IPS DF 6.9 (cell line): ENCODE data around the gene CENPA.
"Not testable (repeated sequence)": the region's sequence is repeated elsewhere in the genome, so short reads cannot be mapped to it uniquely, and the experiment has no call there.

Experiments
- DNase-seq: peaks from one replicate; pipeline ENCODE4 v3.0.0-alpha.2; 2013; ENCODE audit warnings: low read depth, low spot score
- H3K27ac ChIP-seq: one replicate; pipeline ENCODE4 v1.5.1; 2013; ENCODE audit warnings: low read length, control low read depth
- H3K27me3 ChIP-seq: 2 replicates; pipeline ENCODE4 v1.6.1; 2013; ENCODE audit warnings: mild to moderate bottlenecking, low read length; ENCODE audit not compliant: control insufficient read depth, insufficient read depth
- H3K36me3 ChIP-seq: 2 replicates; pipeline ENCODE4 v1.6.1; 2013; ENCODE audit warnings: low read length; ENCODE audit not compliant: control insufficient read depth, insufficient read depth
- H3K4me1 ChIP-seq: 2 replicates; pipeline ENCODE4 v1.6.1; 2013; ENCODE audit warnings: low read length; ENCODE audit not compliant: control insufficient read depth, insufficient read depth
- H3K4me3 ChIP-seq: 2 replicates; pipeline ENCODE4 v1.5.1; 2013; ENCODE audit warnings: mild to moderate bottlenecking, low read length
- H3K9me3 ChIP-seq: 2 replicates; pipeline ENCODE4 v1.6.1; 2013; ENCODE audit warnings: low read length, inconsistent platforms; ENCODE audit not compliant: control insufficient read depth, insufficient read depth
- WGBS: extraction: QIAGEN DNeasy Blood & Tissue Kit; methylation state at CpG from one replicate; pipeline ENCODE4 v1.1.7; 2013; ENCODE audit warnings: mixed read lengths, missing lambda C conversion rate; ENCODE audit not compliant: insufficient read length, insufficient coverage; 5-methylcytosine and 5-hydroxymethylcytosine counted together

Gene CENPA

DNA sequence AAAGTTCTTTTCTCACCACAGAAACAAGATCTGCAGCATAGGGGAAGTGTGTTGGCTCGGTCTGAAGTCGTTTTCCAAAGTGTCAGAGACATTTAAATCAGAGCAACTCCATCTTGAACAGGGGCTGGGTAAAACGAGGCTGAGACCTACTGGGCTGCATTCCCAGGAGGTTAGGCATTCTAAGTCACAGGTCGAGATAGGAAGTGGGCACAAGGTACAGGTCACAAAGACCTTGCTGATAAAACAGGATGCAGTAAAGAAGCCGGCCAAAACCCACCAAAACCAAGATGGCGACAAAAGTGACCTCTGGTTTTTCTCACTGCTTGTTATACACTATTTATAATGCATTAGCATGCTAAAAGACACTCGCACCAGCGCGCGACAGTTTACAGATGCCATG, 24.9 kb upstream of the CENPA start:
- H3K4me1 ChIP-seq, DNase-seq, H3K27me3 ChIP-seq, H3K27ac ChIP-seq, H3K36me3 ChIP-seq, H3K9me3 ChIP-seq, H3K4me3 ChIP-seq: not testable (repeated sequence)
- WGBS, result no CpG with 5 or more reads among the region's 10 CpGs

DNA sequence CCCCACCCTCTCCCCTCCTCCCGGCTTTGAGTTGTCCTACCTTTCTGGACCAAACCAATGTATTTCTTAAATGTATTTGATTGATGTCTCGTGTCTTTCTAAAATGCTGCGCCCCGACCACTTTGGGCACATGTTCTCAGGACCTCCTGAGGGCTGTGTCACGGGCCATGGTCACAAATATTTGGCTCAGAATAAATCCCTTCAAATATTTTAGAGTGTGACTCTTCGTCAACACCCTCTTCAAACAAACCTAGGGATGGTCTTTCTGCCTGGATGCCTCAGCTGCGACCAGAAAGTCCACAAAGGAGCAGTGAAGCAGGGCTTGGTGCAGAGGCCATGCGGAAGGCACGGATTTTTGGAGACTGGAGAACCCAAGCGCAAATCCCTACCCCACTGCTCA, 22.8 kb upstream of the CENPA start:
- Histone ChIP-seq H3K4me3 (no peak overlapping the region), H3K27me3 (no peaks in the 10 kb centered on the region), H3K4me1 (peaks cover 6% of the 10 kb centered on the region), H3K36me3 (no peaks in the 10 kb centered on the region), H3K9me3 (no peaks in the 10 kb centered on the region), H3K27ac (no peak overlapping the region)
- WGBS, result no CpG with 5 or more reads among the region's 10 CpGs
- DNase-seq, result no peak

DNA sequence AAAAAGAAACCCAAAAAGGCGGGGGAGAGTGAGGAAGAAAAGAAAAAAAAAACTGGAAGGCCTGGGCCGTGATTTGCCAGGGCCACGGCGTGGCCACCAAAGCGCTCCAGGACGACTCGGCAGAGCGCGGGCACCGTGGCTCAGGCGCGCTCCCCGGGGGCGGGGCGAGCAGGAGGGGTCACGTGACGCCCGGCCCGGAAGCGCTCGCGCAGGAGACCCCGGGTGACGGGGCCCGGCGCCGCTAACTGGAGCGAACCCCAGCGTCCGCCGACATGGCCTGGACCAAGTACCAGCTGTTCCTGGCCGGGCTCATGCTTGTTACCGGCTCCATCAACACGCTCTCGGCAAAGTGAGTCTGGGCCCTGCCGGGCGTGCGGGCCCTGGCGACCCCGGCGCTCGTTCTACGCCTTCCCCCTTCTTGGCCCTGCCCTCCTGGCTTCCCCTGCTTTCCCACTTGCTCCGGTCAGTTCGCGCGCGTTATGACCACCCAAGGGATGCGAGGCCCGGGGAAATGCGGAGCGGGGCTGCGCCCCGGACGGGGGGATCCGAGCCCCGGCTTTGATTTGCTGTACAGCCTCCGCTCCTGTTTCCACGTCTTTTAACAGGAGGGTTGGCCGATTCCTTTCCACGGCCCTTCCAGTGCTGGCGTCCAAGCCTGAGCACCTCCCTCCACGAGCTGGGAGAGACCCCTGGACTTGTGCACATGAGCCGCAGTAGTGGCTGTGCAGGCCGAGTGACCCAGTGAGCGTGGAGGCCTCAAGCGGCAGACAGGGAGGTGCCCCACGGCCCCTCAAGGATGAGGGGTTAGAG, 21.6 kb upstream of the CENPA start, which contains the start of gene SLC35F6:
Gene SLC35F6 (plus strand): TSS at position 207 of the 810 bp plus-strand sequence. CDS start 66 bp downstream, at position 273.
- H3K4me1 ChIP-seq, result no peaks in the 10 kb centered on the region

DNA sequence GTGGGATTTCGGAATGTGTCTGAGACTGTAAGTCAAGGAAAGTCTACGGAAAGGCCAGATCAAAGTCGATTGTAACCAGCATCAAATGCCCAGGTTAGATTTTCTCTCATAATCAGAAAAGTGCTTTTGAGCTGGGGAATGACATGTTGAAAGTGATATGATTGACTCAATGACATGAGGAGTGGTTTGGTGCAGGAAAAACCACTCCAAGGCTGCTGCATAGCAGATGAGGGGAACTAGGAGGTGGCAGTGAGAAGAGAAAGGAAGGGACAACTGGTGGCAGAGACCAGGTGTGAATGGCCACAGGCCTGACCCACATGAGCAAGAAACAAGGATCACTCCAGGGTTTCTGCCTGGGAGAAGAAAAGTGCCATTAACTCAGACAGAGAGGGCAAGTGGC, 20.9 kb upstream of the CENPA start:
- Histone ChIP-seq H3K27me3 (no peaks in the 10 kb centered on the region), H3K9me3 (no peaks in the 10 kb centered on the region), H3K4me1 (no peaks in the 10 kb centered on the region), H3K36me3 (no peaks in the 10 kb centered on the region), H3K27ac (no peak overlapping the region), H3K4me3 (peak overlapping the region; percentile 92; the same call in 1 of the 2 replicates)
- WGBS, result no CpG with 5 or more reads among the region's 3 CpGs
- no peak for DNase-seq

More for the DNA sequence above, 21.6 kb upstream of the CENPA start, which contains the start of gene SLC35F6:
- Histone ChIP-seq H3K27me3 (no peaks in the 10 kb centered on the region), H3K36me3 (no peaks in the 10 kb centered on the region), H3K4me3 (peak within 1 kb of the TSS; percentile 92), H3K9me3 (no peaks in the 10 kb centered on the region), H3K27ac (no peak within 1 kb of the TSS)
- no peak for DNase-seq
- no CpG with 5 or more reads among the region's 68 CpGs for WGBS

DNA sequence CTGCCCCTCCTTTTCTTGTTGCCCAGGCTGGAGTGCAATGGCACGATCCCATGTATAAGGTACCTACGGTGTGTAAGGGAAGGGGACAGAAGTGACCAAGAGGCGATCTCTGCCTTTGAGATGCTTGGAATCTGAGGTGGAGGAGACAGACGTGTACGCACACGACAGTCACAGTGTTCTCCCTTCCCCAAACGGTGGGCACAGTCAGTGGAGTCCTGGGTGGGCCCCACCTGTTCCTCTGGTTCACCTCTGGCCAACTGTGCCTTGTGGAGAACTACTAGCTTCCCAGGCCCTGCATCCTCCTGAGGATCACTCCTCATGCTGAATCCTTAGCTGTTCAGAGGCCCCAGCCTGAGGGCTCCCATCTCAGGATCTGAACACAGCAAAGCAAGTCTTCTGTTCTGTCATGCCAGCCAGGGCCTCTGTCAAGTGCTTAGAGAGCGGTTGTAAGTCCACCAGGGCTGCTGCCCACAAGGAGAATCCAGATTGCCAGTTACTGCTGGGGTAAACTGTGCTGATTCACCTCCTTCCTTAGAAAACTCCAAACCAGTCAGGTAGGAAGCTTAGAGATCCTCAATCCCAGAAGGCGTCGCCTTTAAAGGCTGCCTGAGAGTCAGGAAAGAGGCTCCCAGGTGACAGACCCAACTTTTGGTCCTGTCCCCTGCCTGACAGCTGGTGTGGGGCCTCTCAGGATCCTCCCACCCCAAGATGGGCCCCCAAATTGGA, 20.2 kb upstream of the CENPA start:
- no peaks in the 10 kb centered on the region for H3K27me3 ChIP-seq
- no CpG with 5 or more reads among the region's 10 CpGs for WGBS
- no peak for DNase-seq
- no peak overlapping the region for H3K4me3 ChIP-seq
- H3K36me3 ChIP-seq, result no peaks in the 10 kb centered on the region
- H3K9me3 ChIP-seq, result no peaks in the 10 kb centered on the region
- no peaks in the 10 kb centered on the region for H3K4me1 ChIP-seq
- H3K27ac ChIP-seq, result no peak overlapping the region

DNA sequence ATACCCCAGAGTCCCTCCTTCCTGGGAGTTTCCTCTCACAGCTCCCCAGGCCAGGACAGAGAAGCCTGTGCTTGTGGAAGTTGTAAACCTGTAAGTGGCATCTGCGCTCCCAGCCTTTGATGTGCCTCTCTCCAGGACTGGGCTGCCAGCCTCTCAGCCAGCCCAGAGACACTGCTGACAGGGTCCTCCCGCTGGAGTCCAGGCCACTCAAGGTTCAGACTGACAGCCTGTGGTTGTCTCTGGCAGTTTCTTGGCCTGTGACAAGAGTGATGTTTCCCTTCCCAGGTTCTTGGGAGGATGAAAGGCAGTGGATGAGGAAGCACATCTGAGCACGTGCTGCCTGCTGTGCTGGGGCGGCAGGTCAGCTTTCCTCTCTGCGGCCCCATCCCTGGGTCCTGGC, 18.7 kb upstream of the CENPA start:
- DNase-seq, result no peak
- H3K9me3 ChIP-seq, result no peaks in the 10 kb centered on the region
- H3K36me3 ChIP-seq, result no peaks in the 10 kb centered on the region
- WGBS, result no CpG with 5 or more reads among the region's 5 CpGs
- H3K4me3 ChIP-seq, result no peak overlapping the region
- no peaks in the 10 kb centered on the region for H3K27me3 ChIP-seq
- no peak overlapping the region for H3K27ac ChIP-seq
- H3K4me1 ChIP-seq, result no peaks in the 10 kb centered on the region

DNA sequence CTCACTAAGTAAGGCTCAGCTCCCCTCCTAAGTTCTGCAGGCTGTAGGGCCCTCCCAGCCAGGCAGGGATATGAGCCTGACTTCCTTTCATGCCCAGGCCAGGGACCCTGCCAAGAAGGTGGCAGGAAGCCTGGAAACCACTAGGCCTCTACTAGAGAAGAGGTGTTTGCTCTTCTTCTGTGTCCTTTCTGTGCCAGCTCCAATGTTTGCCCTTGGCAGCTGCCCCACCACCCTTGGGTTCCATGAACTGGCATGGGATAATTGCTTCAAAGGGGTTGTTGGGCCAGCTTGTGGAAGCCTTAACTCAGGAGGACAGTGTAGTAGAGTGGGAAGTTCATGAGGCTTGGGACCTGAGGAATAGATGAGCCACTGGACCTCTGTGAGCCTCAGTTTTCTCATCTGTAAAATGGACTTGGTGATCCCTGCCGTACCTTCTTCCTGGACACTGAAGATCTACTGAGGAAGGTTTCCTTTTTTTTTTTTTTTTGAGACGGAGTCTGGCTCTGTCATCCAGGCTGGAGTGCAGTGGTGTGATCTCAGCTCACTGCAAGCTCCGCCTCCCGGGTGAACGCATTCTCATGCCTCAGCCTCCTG, 17.9 kb upstream of the CENPA start:
- Histone ChIP-seq H3K9me3 (no peaks in the 10 kb centered on the region), H3K27me3 (no peaks in the 10 kb centered on the region), H3K36me3 (no peaks in the 10 kb centered on the region), H3K27ac (no peak overlapping the region), H3K4me3 (no peak overlapping the region), H3K4me1 (0 out of 2 replicates have a peak, but pooled peaks cover 1% of the 10 kb centered on the region)
- WGBS, result no CpG with 5 or more reads among the region's 5 CpGs
- no peak for DNase-seq

DNA sequence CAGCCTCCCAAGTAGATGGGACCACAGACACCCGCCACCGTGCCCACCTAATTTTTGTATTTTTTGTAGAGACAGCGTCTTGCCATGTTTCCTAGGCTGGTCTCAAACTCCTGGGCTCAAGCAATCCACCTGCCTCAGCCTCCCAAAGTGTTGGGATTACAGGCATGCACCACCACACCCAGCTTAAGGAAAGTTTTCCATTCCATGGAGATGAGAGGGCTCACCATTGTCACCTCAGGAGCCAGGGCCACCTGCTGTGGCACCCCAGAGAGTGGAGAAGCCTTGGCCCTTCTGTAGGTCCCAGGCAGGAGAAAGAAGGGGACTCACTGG, 17.1 kb upstream of the CENPA start:
- Histone ChIP-seq H3K4me3 (no peak overlapping the region), H3K9me3 (no peaks in the 10 kb centered on the region)
- WGBS, result no CpG with 5 or more reads among the region's 3 CpGs

DNA sequence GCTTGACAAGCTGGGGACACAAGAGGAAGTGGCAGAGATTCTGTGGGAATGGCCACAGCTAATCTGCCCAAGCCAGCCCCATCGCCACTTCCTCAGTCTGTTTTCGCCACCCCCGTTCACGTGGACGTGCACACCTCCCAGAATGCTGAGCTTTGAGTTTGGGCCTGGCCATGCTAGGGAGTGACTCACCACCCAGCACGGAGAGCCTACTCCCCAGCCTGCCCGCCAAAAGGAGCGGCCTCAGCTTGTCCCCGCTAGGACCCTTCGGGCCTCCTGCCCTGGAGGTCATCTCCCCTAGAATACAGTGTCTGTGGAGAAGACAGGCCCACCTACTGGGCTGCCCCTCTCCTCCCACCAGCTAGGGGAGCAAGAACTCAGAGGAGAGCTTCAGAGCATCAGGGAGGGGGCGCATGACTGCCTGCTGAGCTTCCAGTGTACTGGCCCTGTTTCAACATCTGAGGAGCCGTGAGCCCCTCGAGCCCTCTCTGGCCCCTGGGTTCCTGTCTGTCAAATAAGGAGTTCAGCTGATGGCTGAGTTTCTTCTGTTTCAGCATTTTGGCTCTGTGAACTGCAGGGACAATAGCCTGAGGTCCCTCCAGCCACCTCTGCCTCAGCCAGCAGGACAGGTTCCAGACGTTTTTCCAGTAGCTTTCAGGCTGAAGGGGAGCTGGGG, 16.6 kb upstream of the CENPA start:
- no peaks in the 10 kb centered on the region for H3K27me3 ChIP-seq
- DNase-seq, result no peak
- 0 out of 2 replicates have a peak, but pooled peaks cover 1% of the 10 kb centered on the region for H3K4me1 ChIP-seq
- H3K36me3 ChIP-seq, result no peaks in the 10 kb centered on the region
- no peak overlapping the region for H3K27ac ChIP-seq
- no CpG with 5 or more reads among the region's 14 CpGs for WGBS
- H3K9me3 ChIP-seq, result no peaks in the 10 kb centered on the region
- H3K4me3 ChIP-seq, result no peak overlapping the region

More for the DNA sequence above, 17.1 kb upstream of the CENPA start:
- Histone ChIP-seq H3K27me3 (no peaks in the 10 kb centered on the region), H3K36me3 (no peaks in the 10 kb centered on the region), H3K27ac (no peak overlapping the region), H3K4me1 (0 out of 2 replicates have a peak, but pooled peaks cover 1% of the 10 kb centered on the region)
- DNase-seq, result no peak

DNA sequence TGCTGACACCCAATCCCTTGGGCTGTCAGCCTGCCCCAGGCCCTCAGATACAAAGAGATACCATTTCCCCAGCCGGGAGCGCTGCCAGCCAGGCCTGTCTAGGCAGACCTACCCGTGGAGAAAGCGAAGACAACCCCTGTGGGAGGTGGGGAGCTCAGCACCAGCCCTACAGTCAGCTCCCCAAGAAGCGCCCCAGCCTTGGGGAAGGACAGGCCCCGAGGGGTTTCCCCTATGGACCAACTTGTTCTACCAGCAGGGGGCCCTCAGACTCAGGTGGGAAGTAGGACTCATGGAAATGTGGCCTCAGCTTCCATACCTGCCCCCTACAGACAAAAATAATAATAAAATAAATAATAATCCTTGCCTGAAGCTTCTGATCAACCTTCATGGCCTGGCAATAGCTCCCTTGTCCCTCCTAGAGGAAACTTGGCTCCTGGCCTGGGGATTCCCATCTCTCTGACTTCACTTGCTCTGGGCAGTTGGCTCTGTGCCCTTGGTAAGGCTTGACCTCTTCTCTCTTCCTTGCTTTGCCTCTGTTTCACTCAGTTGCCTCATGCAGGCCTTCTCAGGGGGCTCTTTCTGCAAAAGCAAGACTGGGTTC, 14.8 kb upstream of the CENPA start:
- H3K27ac ChIP-seq, result no peak overlapping the region
- no peaks in the 10 kb centered on the region for H3K36me3 ChIP-seq
- no peaks in the 10 kb centered on the region for H3K9me3 ChIP-seq
- DNase-seq, result no peak
- H3K4me3 ChIP-seq, result no peak overlapping the region
- no peaks in the 10 kb centered on the region for H3K27me3 ChIP-seq
- H3K4me1 ChIP-seq, result 0 out of 2 replicates have a peak, but pooled peaks cover 1% of the 10 kb centered on the region
- no CpG with 5 or more reads among the region's 6 CpGs for WGBS
